Heart left ventricle (tissue), 16 donors: ENCODE measurements around the gene B3GNT7. TPM values are rescaled to one million over a fixed set of nuclear protein-coding genes. Genes with fewer than 3 reads are reported as not detected.

Experiments
- ATAC-seq, 4 donors: fragments of 200-7000 bp; cut with Tn5 transposase; one replicate each; pipeline ENCODE4 v1.9.1; 2020 to 2022; ENCODE audit warnings: moderate library complexity in 4 of 4, mild to moderate bottlenecking in 3 of 4, moderate number of reproducible peaks in 1 of 4
- DNase-seq, 5 donors: peaks; one replicate each; pipeline ENCODE4 v3.0.0-alpha.2; 2020
- H3K27ac ChIP-seq, 12 donors: fragments of 200-600 bp; sonication (generic) in 4 of 12; one replicate each; pipeline versions ENCODE4 v1.5.0 to v1.8.0; 2016 to 2022; ENCODE audit warnings: mild to moderate bottlenecking in 2 of 12
- H3K27me3 ChIP-seq, 9 donors: fragments of 200-600 bp; sonication (generic) in 2 of 9; one replicate each; pipeline versions ENCODE4 v1.5.1 to v1.8.0; 2016 to 2022; ENCODE audit warnings: mild to moderate bottlenecking in 3 of 9
- H3K36me3 ChIP-seq, 9 donors: fragments of 200-600 bp; sonication (generic) in 2 of 9; one replicate each; pipeline versions ENCODE4 v1.5.0 to v1.8.0; 2018 to 2022; ENCODE audit warnings: mild to moderate bottlenecking in 2 of 9
- H3K4me1 ChIP-seq, 12 donors: fragments of 200-600 bp; sonication (generic) in 4 of 12; one replicate each; pipeline versions ENCODE4 v1.5.0 to v1.8.0; 2016 to 2022; ENCODE audit warnings: mild to moderate bottlenecking in 3 of 12
- H3K4me3 ChIP-seq, 12 donors: fragments of 200-600 bp; sonication (generic) in 4 of 12; one replicate each; pipeline versions ENCODE4 v1.5.0 to v1.8.0; 2017 to 2022; ENCODE audit warnings: mild to moderate bottlenecking in 9 of 12, moderate library complexity in 4 of 12
- H3K9me3 ChIP-seq, 12 donors: fragments of 200-600 bp; sonication (generic) in 4 of 12; one replicate each; pipeline versions ENCODE4 v1.5.0 to v1.8.0; 2016 to 2022; ENCODE audit warnings: mild to moderate bottlenecking in 1 of 12
- CTCF ChIP-seq, 12 donors: fragments of 200-600 bp; sonication (generic) in 4 of 12; IDR thresholded peaks; one replicate each; pipeline versions ENCODE4 v1.5.0 to v1.8.0; 2018 to 2022; ENCODE audit warnings: antibody characterized with exemption in 12 of 12, mild to moderate bottlenecking in 5 of 12
- POLR2A ChIP-seq, 2 donors: fragments of 450-650 bp; IDR thresholded peaks; one replicate each; pipeline ENCODE4 v1.6.1; 2017; ENCODE audit warnings: antibody characterized with exemption in 2 of 2, mild to moderate bottlenecking in 2 of 2, moderate library complexity in 2 of 2
- WGBS, 4 donors: extraction: QIAGEN DNeasy Blood & Tissue Kit in 2 of 4; methylation state at CpG; one replicate each; pipeline versions ENCODE4 v1.1.5 to v1.1.7; 2013 to 2018; 5-methylcytosine and 5-hydroxymethylcytosine counted together
- intact Hi-C, 10 donors: fragments of 100-400 bp; cut with DNase I; formaldehyde crosslinking; loops; one replicate each; pipeline versions ENCODE4 v1.11.1 to v1.14.2; 2022
- polyA plus RNA-seq, 2 donors: library from polyadenylated mRNA; stranded (reverse); fragments of 200-250 nt; gene quantifications; one replicate each; pipeline ENCODE4 v1.2.3, GENCODE V29; 2013
- total RNA-seq, 9 donors: library from RNA; depleted of rRNA in 2 of 9; stranded (reverse); fragments of >200 nt in 2 of 9; fragmentation: NEBNext Ultra II Directional in 3 of 9; extraction: Animal tissue kit (Norgen Biotek cat#: 25700) in 3 of 9; gene quantifications; one replicate each; pipeline versions ENCODE4 v1.1.0 to v1.2.4, GENCODE V29; 2016 to 2023
- donor health status: ischemic (EF 13 %, LVEDD 7.1; RV severe dilation, severe dysfunction).
- donor health status: healthy with polysubstance abuse.
- donor health status: DM: no; HTN: yes; CAD: no.
- donor health status: DM: no; HTN: no; CAD: no.
- donor health status: ischemic (EF 25% LVEDD 6.9; RV normal size, moderate dysfunction).
- donor health status: ischemic (EF 25% LVEDD 5.7; RV mildly dilated, moderate dysfunction).
- donor health status: healthy.
- donor health status: DM: yes; HTN: yes; CAD: no.
- donor health status: ischemic (EF 35%, LVEDD 5.7; RV mildly dilated, moderate dysfunction).
- donor health status: nonischemic (EF 11% LVEDD 7.7; RV severe dilation, severe dysfunction).
- donor health status: DM: yes; HTN: yes; CAD: no.
- donor health status: PGD.
- donor health status: ischemic (EF 29% LVEDD 5.4; RV normal size, mild dysfunction).
- donor health status: nonischemic (EF 23%, LVEDD 6.1; RV moderate dilation, normal function).

B3GNT7 gene
- total and polyA plus RNA-seq, 11 donors, result 0.68 to 52.4 (median 5.2) TPM

GRCh38 chr2:231418820-231419640, 23.5 kb downstream of the B3GNT7 start:
- DNase-seq (no peak), ATAC-seq (no peak)
- H3K27ac ChIP-seq, result no peak overlapping the region
- intact Hi-C loops, result loop anchor here in 3 of 10 donors (10.0 kb wide), 1 partner anchor 314 kb away; no protein-coding TSS in a partner anchor
- H3K36me3 ChIP-seq, result no peaks in the 10 kb centered on the region
- H3K4me1 ChIP-seq, result no peaks in the 10 kb centered on the region
- TF ChIP-seq POLR2A (IDR thresholded peaks at IDR 0.05) (no peak), CTCF (IDR thresholded peaks at IDR 0.05) (no peak)
- H3K4me3 ChIP-seq, result no peak overlapping the region
- H3K27me3 ChIP-seq, result peaks cover 0 to 4% (median 0%) of the 10 kb centered on the region in 9 donors
- 84 to 88% (median 86%) methylated on average over 22 to 26 of the region's 26 CpGs for WGBS, 4 donors
- H3K9me3 ChIP-seq, result no peaks in the 10 kb centered on the region

GRCh38 chr2:231421051-231421580, 25.6 kb downstream of the B3GNT7 start:
- no peaks in the 10 kb centered on the region for H3K4me1 ChIP-seq
- no peaks in the 10 kb centered on the region for H3K9me3 ChIP-seq
- no peak for DNase-seq
- 79 to 86% (median 83%) methylated on average over 9 of the region's 9 CpGs for WGBS, 4 donors
- H3K36me3 ChIP-seq, result no peaks in the 10 kb centered on the region
- H3K27ac ChIP-seq, result no peak overlapping the region
- H3K4me3 ChIP-seq, result no peak overlapping the region
- TF ChIP-seq POLR2A (IDR thresholded peaks at IDR 0.05) (no peak), CTCF (IDR thresholded peaks at IDR 0.05) (no peak)
- H3K27me3 ChIP-seq, result no peaks in the 10 kb centered on the region
- intact Hi-C loops, result no loop called here
- ATAC-seq, result no peak

GRCh38 chr2:231422056-231422455, 26.5 kb downstream of the B3GNT7 start:
- H3K4me1 ChIP-seq, result no peaks in the 10 kb centered on the region
- H3K27ac ChIP-seq, result no peak overlapping the region
- intact Hi-C loops, result no loop called here
- H3K27me3 ChIP-seq, result no peaks in the 10 kb centered on the region
- WGBS, 4 donors, result 75 to 87% (median 84%) methylated on average over 2 of the region's 2 CpGs
- H3K36me3 ChIP-seq, result no peaks in the 10 kb centered on the region
- no peak for DNase-seq
- no peaks in the 10 kb centered on the region for H3K9me3 ChIP-seq
- TF ChIP-seq POLR2A (IDR thresholded peaks at IDR 0.05), result no peak
- no peak for TF ChIP-seq CTCF (IDR thresholded peaks at IDR 0.05)
- no peak overlapping the region for H3K4me3 ChIP-seq
- no peak for ATAC-seq

- Histone ChIP-seq H3K4me1 (no peaks in the 10 kb centered on the region), H3K9me3 (no peaks in the 10 kb centered on the region), H3K27ac (no peak overlapping the region), H3K4me3 (no peak overlapping the region), H3K36me3 (no peaks in the 10 kb centered on the region), H3K27me3 (no peaks in the 10 kb centered on the region)
- WGBS, 4 donors, result 87 to 96% (median 93%) methylated on average over 10 of the region's 10 CpGs
- intact Hi-C loops, result no loop called here
- ATAC-seq (no peak), DNase-seq (no peak)
- no peak for TF ChIP-seq POLR2A (IDR thresholded peaks at IDR 0.05)
- TF ChIP-seq CTCF (IDR thresholded peaks at IDR 0.05), result no peak
Measured at GRCh38 chr2:231423176-231423575, 27.7 kb downstream of the B3GNT7 start.
